ENCODE data around the gene MYO18A.

GRCh38 chr17:29021226-29021625 lies 159.0 kb downstream of the MYO18A start:
- TF ChIP-seq CTCF (IDR thresholded peaks at IDR 0.05; ENCODE audit: low read depth, low read length) (no peak), EZH2phosphoT487 (IDR thresholded peaks at IDR 0.05; ENCODE audit: low read depth) (no peak)
